CD14-positive monocyte (primary cell): Measurements from ENCODE around the gene ZNF865. TPM values are rescaled to one million over a fixed set of nuclear protein-coding genes. Genes with fewer than 3 reads are reported as not detected.
A peak's percentile ranks its signal among the peaks of the same experiment; 100 is the strongest.

ENCODE experiments used
- DNase-seq, 3 donors: peaks; one replicate each; pipeline ENCODE4 v3.0.0-alpha.2; 2011 to 2022
- H2AFZ ChIP-seq: 2 replicates; pipeline ENCODE4 v1.6.0; 2012; ENCODE audit warnings: mild to moderate bottlenecking, low read depth, low read length, inconsistent platforms; ENCODE audit not compliant: insufficient read depth, poor library complexity, severe bottlenecking
- H3K27ac ChIP-seq, 2 donors: 1 replicate in 1 of 2; 2 replicates in 1 of 2; pipeline ENCODE4 v1.5.1; 2012 to 2013; ENCODE audit warnings: low read length in 2 of 2, control low read depth in 1 of 2, inconsistent platforms in 1 of 2, low read depth in 1 of 2, mild to moderate bottlenecking in 1 of 2
- H3K27me3 ChIP-seq, 2 donors: one replicate each; pipeline versions ENCODE4 v1.6.0 to v1.6.1; 2011 to 2013; ENCODE audit warnings: low read length in 2 of 2; ENCODE audit not compliant: control insufficient read depth in 2 of 2, insufficient read depth in 2 of 2
- H3K36me3 ChIP-seq, 2 donors: replicated peaks in 1 of 2; 1 replicate in 1 of 2; 2 replicates in 1 of 2; pipeline versions ENCODE4 v1.5.1 to v1.6.1; 2012 to 2013; ENCODE audit warnings: low read length in 2 of 2, control low read depth in 1 of 2, inconsistent platforms in 1 of 2, mild to moderate bottlenecking in 1 of 2; ENCODE audit not compliant: insufficient read depth in 2 of 2, control insufficient read depth in 1 of 2
- H3K4me1 ChIP-seq, 2 donors: 1 replicate in 1 of 2; 2 replicates in 1 of 2; pipeline versions ENCODE4 v1.5.1 to v1.6.1; 2012 to 2013; ENCODE audit warnings: low read length in 2 of 2, control low read depth in 1 of 2, inconsistent platforms in 1 of 2, mild to moderate bottlenecking in 1 of 2, moderate library complexity in 1 of 2; ENCODE audit not compliant: insufficient read depth in 2 of 2, control insufficient read depth in 1 of 2
- H3K4me2 ChIP-seq: replicated peaks from 2 replicates; pipeline ENCODE3; 2012; ENCODE audit warnings: low read length, moderate library complexity, mild to moderate bottlenecking; ENCODE audit not compliant: poor library complexity, severe bottlenecking; ENCODE audit errors: extremely low read depth
- H3K4me3 ChIP-seq, 3 experiments: fragments of 200-600 bp in 1 of 3; sonication (generic) in 1 of 3; replicated peaks in 1 of 3; 1 replicate in 2 of 3; 2 replicates in 1 of 3; pipeline ENCODE4 v1.5.1; 2011 to 2013; ENCODE audit warnings: low read length in 3 of 3, mild to moderate bottlenecking in 3 of 3, control low read depth in 2 of 3, low read depth in 2 of 3, inconsistent platforms in 1 of 3, moderate library complexity in 1 of 3
- H3K79me2 ChIP-seq: 2 replicates; pipeline ENCODE4 v1.6.0; 2012; ENCODE audit warnings: mild to moderate bottlenecking, control low read depth, inconsistent platforms, low read length, moderate library complexity; ENCODE audit not compliant: insufficient read depth
- H3K9ac ChIP-seq: 2 replicates; pipeline ENCODE4 v1.6.0; 2017; ENCODE audit warnings: low read length, mild to moderate bottlenecking; ENCODE audit not compliant: insufficient read depth, poor library complexity, severe bottlenecking
- H3K9me3 ChIP-seq, 2 donors: replicated peaks in 1 of 2; 1 replicate in 1 of 2; 2 replicates in 1 of 2; pipeline versions ENCODE4 v1.5.1 to v1.6.1; 2012 to 2013; ENCODE audit warnings: low read length in 2 of 2, control low read depth in 1 of 2; ENCODE audit not compliant: control insufficient read depth in 1 of 2, insufficient read depth in 1 of 2
- H4K20me1 ChIP-seq: 2 replicates; pipeline ENCODE4 v1.6.0; 2012; ENCODE audit warnings: mild to moderate bottlenecking, low read length, control low read depth, moderate library complexity; ENCODE audit not compliant: insufficient read depth
- H3K27ac Mint-ChIP-seq, 7 donors: one replicate each; pipeline ENCODE4 v1.8.0; 2020; ENCODE audit warnings: mild to moderate bottlenecking in 7 of 7, mixed read lengths in 7 of 7, moderate library complexity in 6 of 7, inconsistent platforms in 2 of 7
- H3K27me3 Mint-ChIP-seq, 3 donors: one replicate each; pipeline ENCODE4 v1.8.0; 2021 to 2022; ENCODE audit warnings: low read depth in 3 of 3, mild to moderate bottlenecking in 3 of 3, mixed read lengths in 3 of 3, moderate library complexity in 3 of 3, inconsistent platforms in 1 of 3
- H3K36me3 Mint-ChIP-seq, 2 donors: one replicate each; pipeline ENCODE4 v1.8.0; 2020; ENCODE audit warnings: mixed read lengths in 2 of 2, inconsistent platforms in 1 of 2, mild to moderate bottlenecking in 1 of 2
- H3K4me1 Mint-ChIP-seq: one replicate; pipeline ENCODE4 v1.8.0; 2020; ENCODE audit warnings: mild to moderate bottlenecking, mixed read lengths
- H3K4me3 Mint-ChIP-seq, 2 donors: one replicate each; pipeline ENCODE4 v1.8.0; 2020; ENCODE audit warnings: mild to moderate bottlenecking in 2 of 2, mixed read lengths in 2 of 2, moderate library complexity in 1 of 2
- H3K9me3 Mint-ChIP-seq, 7 donors: one replicate each; pipeline ENCODE4 v1.8.0; 2020 to 2022; ENCODE audit warnings: mixed read lengths in 7 of 7, mild to moderate bottlenecking in 6 of 7, moderate library complexity in 6 of 7, inconsistent platforms in 2 of 7
- WGBS: methylation state at CpG from one replicate; pipeline ENCODE4 v1.1.5; 2013; ENCODE audit warnings: missing lambda C conversion rate; ENCODE audit not compliant: insufficient coverage; 5-methylcytosine and 5-hydroxymethylcytosine counted together
- intact Hi-C, 2 donors: fragments of 100-400 bp; cut with micrococcal nuclease; formaldehyde crosslinking; loops; one replicate each; pipeline versions ENCODE4 v1.15.0 to v1.15.1; 2023
- polyA minus RNA-seq: library from RNA; depleted of rRNA, polyadenylated mRNA; stranded (reverse); fragments of >200 nt; gene quantifications from 2 replicates; pipeline ENCODE4 v1.2.3, GENCODE V29; 2012
- polyA plus RNA-seq, 3 donors: library from polyadenylated mRNA; depleted of rRNA in 1 of 3; unstranded in 2 of 3; stranded (reverse) in 1 of 3; fragments of 300-500 nt in 2 of 3; fragments of >200 nt in 1 of 3; fragmentation: Illumina TruSeq in 2 of 3; gene quantifications; 1 replicate in 2 of 3; 2 replicates in 1 of 3; pipeline ENCODE4 v1.2.3, GENCODE V29; 2012 to 2021
- total RNA-seq, 12 experiments: library from RNA in 1 of 12; stranded (reverse) in 1 of 12; fragments of 120-200 nt in 1 of 12; gene quantifications; one replicate each; pipeline ENCODE4 v1.2.4 and lab custom pipeline; 2013 to 2026; ENCODE audit warnings: mixed read lengths in 6 of 12, inconsistent platforms in 1 of 12
- TF ChIP-seq, protein P1 (sequence below): fragments of 200-600 bp; IDR thresholded peaks from one replicate; pipeline ENCODE4 v1.8.0; 2022; ENCODE audit warnings: antibody characterized with exemption, mild to moderate bottlenecking

Gene ZNF865
- total RNA-seq (2013), result 0.71 TPM
- 1 to 10 TPM in 1 of 3 donors, under 1 TPM in 2; 0.03 to 6.0 (median 0.07) TPM for polyA plus RNA-seq
- polyA minus RNA-seq, result 2.5 and 3.0 TPM in 2 replicates
- total RNA-seq (lab: John Stamatoyannopoulos, UW), result 1.6 to 9.9 (median 3.2) reads per million in 11 experiments

DNA sequence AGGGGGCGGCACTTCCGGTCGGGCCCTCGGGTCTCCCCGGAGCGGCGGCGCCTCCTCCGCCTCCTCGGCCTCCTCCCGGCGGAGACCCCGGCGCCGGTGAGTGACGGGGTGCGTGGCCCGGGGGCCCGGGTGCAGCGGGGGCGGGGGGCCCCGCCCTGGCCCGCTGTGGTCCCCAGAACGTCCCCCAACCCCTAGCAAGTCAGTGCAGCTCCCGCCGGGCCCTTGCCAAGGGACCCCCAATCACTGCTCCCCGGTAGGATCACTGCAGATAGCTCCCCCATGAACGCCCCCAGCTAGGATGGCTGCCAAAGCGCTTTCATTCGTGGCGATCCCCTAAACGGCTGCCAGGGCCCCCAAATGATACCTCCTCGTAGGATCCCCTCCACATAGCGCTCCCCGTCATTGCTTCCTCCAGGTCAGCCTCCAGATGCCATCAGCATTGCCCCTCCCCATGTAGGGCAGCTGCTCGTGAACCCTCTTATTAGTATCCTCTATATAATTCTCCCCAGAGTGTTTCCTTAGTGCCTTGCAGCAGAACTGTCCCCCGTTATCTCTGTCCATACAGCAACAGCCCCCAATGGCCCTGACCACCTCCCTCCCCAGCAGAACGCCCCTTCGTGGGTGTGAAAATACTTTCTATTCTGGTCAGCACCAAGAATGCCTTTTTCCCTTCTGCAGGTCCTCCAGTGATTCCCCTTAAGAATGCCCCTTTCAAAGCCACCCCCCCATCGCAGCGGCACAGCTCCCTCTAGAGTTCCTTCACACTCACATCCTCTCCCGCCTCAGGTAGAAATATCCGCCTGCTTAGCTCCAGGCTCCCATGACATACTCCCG is at the start of gene ZNF865:
TSS of gene ZNF865 (plus strand) at position 11 of the 834 bp plus-strand sequence. CDS start 7,972 bp downstream, outside the sequence.
- H3K4me2 ChIP-seq, result peak within 1 kb of the TSS; percentile 77
- peak within 1 kb of the TSS; percentile 78 for H3K9ac ChIP-seq
- DNase-seq, result peak; percentile 47 to 79 (median 52)
- peak within 1 kb of the TSS; percentile 94 to 98 for H3K4me3 Mint-ChIP-seq
- no peaks in the 10 kb centered on the region for H3K27me3 ChIP-seq
- peak within 1 kb of the TSS; percentile 81 to 92 (median 92) for H3K4me3 ChIP-seq
- peaks cover 80% of the 10 kb centered on the region for H3K79me2 ChIP-seq
- H2AFZ ChIP-seq, result peak within 1 kb of the TSS; percentile 65
- H3K27ac ChIP-seq, result peak within 1 kb of the TSS; percentile 76 to 85
- 0% methylated on average over 32 of the region's 44 CpGs for WGBS
- intact Hi-C loops, result loop anchor here (2.0 to 10.0 kb wide), 4 partner anchors 15 to 201 kb away; partner anchors contain the start of genes UBE2S (in 1 of the 2), ZNF580 (in 1 of the 2) and ZNF581 (in 1 of the 2)
- peaks cover 31 to 57% of the 10 kb centered on the region in 2 donors for H3K4me1 ChIP-seq
- H3K9me3 ChIP-seq, result no peaks in the 10 kb centered on the region
- peak within 1 kb of the TSS; percentile 93 to 97 (median 96) for H3K27ac Mint-ChIP-seq
- no peaks in the 10 kb centered on the region for H3K9me3 Mint-ChIP-seq
- TF ChIP-seq, protein P1, sequence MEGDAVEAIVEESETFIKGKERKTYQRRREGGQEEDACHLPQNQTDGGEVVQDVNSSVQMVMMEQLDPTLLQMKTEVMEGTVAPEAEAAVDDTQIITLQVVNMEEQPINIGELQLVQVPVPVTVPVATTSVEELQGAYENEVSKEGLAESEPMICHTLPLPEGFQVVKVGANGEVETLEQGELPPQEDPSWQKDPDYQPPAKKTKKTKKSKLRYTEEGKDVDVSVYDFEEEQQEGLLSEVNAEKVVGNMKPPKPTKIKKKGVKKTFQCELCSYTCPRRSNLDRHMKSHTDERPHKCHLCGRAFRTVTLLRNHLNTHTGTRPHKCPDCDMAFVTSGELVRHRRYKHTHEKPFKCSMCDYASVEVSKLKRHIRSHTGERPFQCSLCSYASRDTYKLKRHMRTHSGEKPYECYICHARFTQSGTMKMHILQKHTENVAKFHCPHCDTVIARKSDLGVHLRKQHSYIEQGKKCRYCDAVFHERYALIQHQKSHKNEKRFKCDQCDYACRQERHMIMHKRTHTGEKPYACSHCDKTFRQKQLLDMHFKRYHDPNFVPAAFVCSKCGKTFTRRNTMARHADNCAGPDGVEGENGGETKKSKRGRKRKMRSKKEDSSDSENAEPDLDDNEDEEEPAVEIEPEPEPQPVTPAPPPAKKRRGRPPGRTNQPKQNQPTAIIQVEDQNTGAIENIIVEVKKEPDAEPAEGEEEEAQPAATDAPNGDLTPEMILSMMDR, result peak; percentile 75
- no peaks in the 10 kb centered on the region for H3K27me3 Mint-ChIP-seq
- H3K36me3 ChIP-seq, result peaks cover 4 to 43% of the 10 kb centered on the region in 2 donors
- H4K20me1 ChIP-seq, result peaks cover 41% of the 10 kb centered on the region
- H3K36me3 Mint-ChIP-seq, result peaks cover 27 to 45% of the 10 kb centered on the region in 2 donors
- H3K4me1 Mint-ChIP-seq, result peaks cover 66% of the 10 kb centered on the region

DNA sequence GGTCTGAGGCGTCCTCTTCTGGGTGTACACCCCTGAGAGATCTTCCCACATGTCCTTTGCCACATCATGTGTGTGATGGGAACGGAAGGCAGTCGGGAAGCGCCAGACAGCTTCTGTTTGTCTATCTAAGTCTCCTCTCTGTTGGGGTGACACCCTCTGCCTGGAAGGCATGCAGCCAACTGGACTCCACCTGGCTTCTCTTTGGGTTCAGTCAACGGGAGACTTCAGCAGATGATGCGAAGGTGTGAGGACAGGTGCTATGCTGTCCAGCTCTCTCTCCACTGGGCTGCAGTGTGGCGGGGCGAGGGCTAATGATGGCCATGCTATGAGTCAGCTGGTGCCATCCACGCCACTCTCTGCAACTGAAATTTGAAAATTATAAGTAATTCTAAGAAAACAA is 45.8 kb upstream of the ZNF865 start:
- Histone ChIP-seq H3K4me2 (no peak overlapping the region), H3K79me2 (no peaks in the 10 kb centered on the region), H3K27me3 (no peaks in the 10 kb centered on the region), H3K4me3 (no peak overlapping the region), H3K27ac (no peak overlapping the region), H3K9me3 (peaks cover 0 to 3% of the 10 kb centered on the region in 2 donors), H3K4me1 (no peaks in the 10 kb centered on the region), H3K36me3 (no peaks in the 10 kb centered on the region), H4K20me1 (no peaks in the 10 kb centered on the region), H3K9ac (no peak overlapping the region), H2AFZ (no peak overlapping the region)
- intact Hi-C loops, result no loop called here
- TF ChIP-seq, protein P1, result no peak
- Mint-ChIP-seq H3K4me3 (no peak overlapping the region), H3K36me3 (no peaks in the 10 kb centered on the region), H3K9me3 (peaks cover 0 to 6% (median 5%) of the 10 kb centered on the region in 7 donors), H3K27ac (no peak overlapping the region), H3K27me3 (peaks cover 3 to 5% (median 5%) of the 10 kb centered on the region in 3 donors), H3K4me1 (peaks cover 2% of the 10 kb centered on the region)
- 85% methylated on average over 5 of the region's 9 CpGs for WGBS
- no peak for DNase-seq
